Medulla oblongata (tissue), 1 donor: Measurements from ENCODE around the gene ARHGEF40.

Experiments
- DNase-seq: peaks from one replicate; pipeline ENCODE4 v3.0.0-alpha.2; 2015; ENCODE audit errors: extremely low spot score

The ARHGEF40 gene

DNA sequence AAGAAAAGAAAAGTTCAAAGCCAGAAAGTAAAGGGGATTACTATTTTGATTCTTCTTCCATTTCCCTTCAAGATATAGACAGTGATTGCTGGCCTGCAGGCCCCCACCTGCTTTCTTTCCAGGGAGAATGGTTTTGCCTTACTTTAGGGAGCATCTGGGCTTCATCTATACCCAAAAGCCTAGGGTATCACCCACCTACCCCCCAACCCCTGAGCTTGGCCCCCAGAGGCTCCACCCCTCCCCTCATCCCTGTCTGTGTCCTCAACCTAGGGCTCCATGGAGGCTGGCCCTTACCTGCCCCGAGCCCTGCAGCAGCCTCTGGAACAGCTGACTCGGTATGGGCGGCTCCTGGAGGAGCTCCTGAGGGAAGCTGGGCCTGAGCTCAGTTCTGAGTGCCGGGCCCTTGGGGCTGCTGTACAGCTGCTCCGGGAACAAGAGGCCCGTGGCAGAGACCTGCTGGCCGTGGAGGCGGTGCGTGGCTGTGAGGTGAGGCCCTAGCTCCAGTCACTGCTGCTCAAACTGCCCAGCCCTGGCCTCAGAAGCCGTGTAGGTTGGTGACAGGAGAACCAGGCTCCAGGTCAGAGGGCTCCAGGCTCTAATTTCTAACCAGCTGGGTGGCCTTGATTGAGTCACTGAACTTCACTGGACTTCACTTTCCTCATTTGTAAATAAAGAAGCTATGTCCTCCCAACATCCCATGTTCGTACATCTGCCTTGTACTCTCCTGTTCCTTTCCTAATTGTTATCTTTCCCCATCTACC is 13.6 kb downstream of the ARHGEF40 start:
- DNase-seq: no peak

DNA sequence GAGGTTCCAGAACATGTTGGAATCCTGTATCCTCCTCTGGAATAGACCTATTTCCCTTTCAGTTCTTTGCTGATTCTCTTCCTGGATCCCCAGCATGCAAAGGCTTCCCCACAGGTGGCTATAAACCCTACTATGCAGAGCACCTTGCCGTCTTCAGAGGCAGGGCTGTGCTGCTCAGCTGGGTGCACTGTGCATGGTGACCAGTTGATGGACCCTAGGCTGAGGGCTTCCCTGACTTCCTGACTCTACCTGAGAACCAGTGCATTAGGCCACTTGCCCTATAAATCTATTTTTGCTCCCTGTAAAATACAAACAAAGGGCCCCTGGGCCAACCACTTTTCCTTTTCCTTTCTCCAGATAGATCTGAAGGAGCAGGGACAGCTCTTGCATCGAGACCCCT is 14.3 kb downstream of the ARHGEF40 start:
- no peak for DNase-seq

DNA sequence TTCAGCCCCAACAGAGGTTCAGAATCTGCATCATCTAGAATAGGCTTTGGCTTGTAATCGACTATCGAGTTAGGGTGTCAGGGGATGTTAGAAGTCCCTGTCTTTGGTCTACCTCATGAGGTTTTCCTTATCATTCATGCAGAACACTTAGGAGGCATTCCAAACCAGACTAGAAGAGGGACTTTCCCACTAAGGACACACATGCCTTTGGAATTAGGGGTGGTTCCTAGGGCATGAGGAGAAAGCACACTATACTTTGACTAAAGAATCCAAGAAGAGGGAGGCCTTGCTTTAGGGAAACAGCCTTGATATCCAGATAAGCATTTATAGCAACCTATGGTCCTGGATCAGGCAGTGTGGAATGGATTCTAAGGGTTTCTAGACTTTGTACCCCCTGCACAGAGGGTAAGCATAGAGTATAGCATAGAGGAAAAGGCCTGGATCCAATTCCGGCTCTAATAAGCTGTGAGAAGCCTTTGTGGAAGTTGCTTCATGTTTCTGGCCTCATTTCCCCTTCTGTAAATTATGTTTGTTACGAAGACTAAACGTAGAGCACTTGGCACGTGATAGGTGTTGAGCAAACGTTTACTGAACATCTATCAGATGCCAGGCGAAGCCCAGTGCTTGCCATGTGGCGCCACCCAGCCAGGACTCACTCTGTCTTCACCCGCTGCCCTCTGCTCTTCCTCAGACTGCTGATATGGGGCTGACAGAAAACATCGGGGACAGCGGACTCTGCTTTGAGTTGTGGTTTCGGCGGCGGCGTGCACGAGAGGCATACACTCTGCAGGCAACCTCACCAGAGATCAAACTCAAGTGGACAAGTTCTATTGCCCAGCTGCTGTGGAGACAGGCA is 15.1 kb downstream of the ARHGEF40 start:
- DNase-seq: no peak

DNA sequence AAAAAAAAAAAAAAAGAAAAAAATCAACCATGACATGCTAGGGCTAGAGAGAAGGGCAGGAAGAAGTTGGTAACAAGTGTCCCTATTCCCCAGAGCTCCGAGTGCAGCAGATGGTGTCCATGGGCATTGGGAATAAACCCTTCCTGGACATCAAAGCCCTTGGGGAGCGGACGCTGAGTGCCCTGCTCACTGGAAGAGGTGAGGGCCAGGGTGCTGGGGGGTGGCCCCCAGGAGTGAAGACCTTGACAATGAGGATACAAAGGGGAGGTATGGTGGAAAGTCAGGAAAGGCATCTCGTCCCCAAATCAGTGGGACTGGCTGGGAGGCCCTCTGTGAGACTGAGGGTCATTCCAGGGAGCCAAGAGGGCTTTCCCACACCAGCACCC is 16.8 kb downstream of the ARHGEF40 start:
- DNase-seq: no peak

DNA sequence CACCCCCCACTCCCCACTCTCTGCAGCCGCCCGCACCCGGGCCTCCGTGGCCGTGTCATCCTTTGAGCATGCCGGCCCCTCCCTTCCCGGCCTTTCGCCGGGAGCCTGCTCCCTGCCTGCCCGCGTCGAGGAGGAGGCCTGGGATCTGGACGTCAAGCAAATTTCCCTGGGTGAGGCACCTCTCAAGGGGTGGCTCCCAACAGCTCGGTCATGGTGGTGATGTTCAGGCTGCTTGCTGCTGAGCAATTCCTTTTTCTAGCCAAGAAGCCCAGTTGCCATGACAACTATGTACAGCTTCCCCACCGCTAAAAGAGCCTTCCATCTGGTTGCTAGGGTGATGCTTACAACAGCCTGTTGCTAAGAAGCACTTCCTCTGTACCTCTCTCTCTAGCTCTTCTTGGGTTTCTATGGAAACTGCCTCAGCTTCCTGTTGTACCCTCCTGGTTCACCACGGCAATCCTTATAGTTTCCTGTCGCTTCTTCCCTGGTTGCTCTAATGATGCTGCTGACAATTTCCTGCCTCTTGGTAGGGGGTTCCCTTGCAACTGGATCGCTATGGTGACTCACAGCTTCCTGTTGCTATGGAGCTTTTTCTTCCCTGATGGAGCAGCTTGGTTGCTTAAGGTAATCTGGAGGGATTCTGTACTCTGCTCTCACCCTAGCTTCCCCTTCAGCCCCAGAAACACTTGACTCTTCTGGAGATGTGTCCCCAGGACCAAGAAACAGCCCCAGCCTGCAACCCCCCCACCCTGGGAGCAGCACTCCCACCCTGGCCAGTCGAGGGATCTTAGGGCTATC is 17.4 kb downstream of the ARHGEF40 start:
- peak; percentile 59 for DNase-seq

DNA sequence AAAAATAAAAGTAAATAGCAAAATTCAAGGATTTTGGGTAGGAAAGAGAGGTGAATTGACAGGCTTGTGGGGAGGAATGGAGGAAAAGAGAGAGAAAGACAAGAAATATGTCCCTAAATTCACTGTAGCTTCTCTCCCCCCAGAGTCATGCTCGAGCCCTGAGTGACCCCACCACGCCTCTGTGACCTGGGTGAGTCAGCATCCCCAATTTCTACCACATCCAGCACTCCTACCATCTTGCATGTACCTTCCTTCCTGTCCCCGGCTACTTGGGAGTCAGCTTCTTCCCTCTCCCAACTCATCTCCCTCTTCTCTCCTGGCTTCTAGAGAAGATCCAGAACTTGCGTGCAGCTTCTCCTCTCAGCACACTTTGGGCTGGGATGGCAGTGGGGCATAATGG is 18.6 kb downstream of the ARHGEF40 start:
- DNase-seq: no peak

DNA sequence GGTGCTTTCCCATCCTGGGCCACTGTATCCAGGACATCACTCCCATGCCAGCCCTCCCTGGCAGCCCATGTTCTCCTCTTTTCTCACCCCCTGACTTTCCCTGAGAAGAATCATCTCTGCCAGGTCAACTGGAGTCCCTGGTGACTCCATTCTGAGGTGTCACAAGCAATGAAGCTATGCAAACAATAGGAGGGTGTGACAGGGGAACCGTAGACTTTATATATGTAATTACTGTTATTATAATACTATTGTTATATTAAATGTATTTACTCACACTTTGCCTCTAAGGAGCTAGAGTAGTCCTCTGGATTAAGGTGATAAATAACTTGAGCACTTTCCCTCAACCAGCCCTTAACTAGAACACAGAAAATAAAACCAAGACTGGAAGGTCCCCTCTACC is 19.2 kb downstream of the ARHGEF40 start:
- no peak for DNase-seq

DNA sequence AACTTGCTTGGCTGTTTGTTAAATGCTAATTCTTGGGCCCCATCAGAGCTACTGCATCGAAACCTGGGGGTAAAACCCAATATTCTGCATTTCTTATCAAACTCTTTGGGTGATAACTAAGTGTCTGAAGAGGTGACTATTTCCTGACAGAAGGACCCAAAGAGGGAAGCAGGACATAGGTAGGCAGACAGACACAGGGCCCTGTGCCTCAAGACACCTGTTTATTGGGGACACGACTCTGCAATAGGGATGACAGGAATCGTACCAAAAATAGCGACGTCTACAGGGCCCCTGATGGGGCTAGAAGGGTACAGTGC is 19.7 kb downstream of the ARHGEF40 start:
- no peak for DNase-seq

DNA sequence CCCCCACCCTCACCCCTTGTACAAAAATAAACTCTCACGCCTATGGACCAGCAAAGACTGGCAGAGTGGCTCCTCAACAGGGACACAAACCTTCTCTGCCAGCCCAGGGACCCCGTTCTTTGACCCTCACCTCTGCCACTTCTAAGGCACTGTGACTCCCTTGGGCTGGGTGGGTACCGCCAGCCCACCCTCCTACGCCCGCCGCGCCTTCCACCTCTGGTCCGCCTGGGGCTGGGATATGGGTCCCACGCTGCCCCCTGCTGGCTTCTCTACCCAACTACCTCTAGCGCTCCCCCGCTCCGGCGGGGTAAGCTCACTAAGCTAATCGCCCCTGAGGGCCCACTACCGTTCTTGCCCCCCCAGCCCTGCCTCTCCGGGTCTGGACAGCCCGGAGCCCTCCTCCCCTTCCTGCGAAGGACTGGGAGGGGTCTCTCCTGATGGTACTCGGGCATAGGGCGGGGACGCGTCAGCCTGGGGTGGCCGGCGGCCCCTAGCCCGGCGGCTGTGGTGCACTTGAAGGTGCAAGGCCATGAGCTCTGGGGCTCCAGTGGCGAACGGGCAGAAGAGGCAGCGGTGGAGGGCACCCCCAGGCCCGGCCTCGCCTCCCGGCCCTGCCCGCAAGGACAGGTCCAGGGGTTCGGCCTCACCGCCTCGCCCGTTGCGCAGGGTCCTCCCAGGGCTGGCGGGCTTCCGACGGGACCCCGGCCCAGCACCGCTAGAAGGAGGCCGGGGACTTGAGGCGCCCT is 20.3 kb downstream of the ARHGEF40 start:
- DNase-seq: no peak

DNA sequence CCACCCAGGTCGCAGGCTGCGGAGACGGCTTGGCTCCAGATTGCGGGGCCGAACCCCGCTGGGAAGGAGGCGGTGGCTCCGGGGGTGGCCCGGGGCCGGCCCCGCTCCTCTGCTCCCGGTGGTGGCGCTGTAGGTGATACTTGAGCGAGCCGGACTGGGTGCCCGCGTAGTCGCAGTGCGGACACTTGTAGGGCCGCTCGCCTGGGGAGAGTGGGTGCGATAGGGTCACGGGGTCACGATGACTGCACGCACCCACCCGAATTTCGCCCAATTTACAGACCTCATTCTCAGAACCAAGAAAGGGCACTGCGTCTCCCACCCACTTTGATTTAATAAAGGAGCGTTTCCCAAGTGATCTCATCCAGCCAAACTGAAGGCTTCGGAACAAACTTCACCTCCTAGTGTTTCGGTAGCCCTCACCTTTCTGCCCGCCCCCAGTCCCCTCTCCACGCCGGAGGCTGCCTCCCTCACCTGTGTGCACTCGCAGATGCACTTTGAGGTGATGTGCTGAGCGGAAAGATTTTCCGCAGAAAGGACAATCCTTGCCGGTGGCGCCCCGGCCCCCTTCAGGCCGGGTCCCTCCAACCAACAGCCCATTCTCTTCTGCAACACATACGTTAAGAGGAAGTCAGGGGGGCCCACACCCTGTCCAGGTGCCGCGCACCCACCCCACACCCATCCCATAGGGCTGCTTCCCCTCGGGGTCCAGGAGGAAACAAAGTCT is 21.0 kb downstream of the ARHGEF40 start:
- DNase-seq: no peak

DNA sequence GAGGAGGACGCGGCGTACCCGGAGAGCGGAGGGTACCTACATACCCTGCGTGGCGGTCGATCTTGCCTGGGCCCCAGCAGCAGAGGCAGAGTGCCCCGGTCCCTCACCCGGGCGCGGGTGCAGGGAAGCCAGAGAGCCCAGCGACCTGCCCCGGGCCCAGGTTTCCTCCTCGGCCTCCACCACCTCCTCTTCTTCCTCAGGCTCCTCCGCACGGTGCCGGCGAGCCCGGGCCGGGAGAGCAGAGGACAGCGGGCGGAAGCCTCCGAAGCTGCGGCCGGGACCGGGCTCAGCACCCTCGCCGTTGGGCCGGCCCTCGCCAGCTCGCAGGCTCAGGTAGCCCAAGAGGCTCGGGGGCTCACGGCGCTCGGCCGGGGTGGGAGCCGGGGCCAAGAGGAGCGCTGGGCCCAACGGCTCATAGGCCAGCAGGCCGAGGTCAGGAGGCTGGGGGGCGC is 21.7 kb downstream of the ARHGEF40 start:
- DNase-seq: no peak

DNA sequence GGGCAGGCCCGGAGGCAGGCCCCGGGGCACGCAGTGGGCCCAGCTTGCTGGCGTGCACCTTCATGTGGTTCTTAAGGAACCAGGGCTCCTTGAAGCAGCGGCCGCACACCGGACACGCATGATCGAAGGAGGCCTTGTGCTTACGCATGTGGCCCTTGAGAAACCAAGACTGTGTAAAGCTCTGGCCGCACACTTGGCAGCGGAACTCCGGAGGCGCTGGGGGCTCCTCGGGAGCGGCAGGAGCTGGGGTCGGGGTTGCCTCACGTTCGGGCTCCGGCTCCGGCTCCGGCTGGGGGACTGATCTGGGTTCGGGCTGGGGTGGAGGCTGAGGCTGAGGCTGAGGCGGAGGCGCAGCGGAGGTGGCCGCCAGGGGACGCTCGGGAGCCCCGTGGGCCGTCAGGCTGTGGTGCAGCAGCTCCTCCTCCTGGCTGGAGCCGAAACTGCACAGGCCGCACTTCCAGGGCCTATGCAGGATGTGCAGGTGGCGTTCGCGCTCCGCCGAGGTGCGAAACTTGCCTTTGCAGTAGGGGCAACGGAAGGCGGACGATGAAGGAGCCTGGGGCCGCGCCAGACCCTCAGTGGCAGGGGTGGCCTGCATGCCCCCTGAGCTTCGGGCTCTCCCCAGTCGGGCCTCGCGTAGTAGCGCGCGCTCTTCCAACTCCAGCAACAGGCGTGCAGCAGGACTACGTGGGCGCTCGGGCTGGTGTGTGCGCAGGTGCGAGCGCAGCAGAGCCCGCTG is 22.3 kb downstream of the ARHGEF40 start:
- DNase-seq: peak; percentile 69

DNA sequence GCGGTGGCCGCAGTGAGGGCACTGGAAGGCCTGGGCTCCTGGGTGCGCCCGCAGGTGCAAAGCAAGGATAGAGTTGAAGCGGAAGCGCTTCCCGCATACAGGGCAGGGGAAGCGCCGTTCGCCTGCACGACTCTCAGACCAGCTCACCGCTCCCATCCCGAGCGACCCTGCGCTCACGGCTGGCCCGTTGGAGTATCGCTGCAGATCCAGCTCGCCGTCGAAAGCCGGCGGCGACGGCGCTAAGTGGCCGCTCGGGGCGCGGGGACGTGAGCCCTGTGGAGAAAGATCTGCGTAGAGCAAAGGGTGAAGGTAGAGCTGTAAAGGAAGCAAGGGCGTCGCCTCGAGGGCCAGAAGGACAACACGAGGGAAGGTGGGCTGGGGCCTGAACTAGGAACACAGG is 22.9 kb downstream of the ARHGEF40 start:
- no peak for DNase-seq

DNA sequence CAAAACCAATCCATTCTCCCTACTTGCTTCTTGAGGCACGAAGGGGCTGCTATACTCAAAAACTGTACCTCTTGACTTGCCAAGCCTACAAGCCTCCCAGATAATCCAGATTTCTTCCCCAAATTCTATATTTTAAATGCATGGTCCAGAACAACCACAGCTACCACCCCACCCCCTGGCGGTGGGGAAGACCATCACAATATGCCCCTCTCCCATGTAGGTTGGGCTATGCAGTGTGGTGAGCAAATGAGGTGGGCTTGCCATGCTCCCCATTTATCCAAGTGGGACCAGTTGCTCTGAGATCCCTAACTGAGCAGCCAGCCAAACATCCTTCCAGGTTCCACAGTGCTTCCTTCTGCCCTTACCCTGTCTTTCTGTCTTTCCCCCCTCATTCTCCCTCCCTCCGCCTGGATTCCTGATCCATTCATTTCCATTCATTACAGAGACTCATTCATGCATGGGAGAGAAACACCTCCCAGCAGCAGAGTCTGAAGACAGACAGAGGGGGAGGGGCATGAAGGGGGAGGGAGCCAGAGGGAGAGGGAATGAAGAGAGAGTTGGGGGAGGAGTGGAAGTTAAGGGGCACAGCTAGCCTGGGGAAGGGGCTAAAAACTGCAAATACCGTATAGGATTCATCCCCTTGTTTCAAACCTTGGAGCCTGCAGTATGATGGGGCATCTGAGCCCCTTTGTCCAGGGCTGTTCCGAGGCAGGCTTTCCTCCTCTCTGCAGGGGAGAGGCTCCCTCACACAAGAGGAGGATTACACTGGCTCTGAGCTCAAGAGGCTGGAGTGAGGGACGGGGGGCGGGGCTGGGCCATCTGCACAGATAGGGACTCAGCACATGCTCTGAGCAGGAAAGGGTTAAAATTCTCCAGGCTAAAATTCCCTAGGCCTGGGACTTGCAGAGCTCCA is 23.9 kb downstream of the ARHGEF40 start:
- peak; percentile 55 for DNase-seq

DNA sequence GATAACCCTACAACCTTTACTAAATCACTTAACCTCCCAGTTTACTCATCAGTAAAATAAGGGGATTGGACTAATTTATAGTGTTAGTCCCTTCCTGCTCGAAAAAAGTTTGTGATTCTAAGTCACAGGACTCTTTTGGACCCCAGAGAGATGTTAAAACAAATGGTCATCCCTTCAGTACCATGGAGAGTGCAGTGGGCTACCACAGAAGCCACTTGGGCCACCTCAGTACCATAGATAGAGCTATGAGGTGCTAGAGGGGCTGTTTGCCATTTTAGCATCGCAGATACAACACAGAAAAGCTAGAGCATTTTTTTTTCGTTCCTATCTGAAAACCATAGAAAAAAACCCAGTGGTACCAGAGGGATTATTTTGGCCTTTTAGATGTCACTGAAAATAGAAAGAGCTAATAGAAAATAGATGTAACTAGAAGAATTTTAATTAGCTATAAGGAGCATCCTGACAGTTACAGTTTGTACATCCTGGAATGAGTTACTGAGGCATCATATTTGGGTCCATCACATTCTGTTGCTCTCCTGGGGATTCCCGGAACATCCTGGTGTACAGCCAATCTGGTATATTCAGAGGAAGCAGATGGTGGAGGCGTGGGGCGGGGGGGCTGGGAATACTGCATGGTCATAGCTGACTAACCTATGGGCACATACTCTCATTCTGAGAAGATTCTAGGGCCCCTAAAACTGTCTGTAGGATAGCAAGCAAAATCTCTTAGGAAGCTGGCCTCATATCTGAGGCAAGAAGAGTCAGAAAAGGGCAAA is 25.5 kb downstream of the ARHGEF40 start:
- no peak for DNase-seq

DNA sequence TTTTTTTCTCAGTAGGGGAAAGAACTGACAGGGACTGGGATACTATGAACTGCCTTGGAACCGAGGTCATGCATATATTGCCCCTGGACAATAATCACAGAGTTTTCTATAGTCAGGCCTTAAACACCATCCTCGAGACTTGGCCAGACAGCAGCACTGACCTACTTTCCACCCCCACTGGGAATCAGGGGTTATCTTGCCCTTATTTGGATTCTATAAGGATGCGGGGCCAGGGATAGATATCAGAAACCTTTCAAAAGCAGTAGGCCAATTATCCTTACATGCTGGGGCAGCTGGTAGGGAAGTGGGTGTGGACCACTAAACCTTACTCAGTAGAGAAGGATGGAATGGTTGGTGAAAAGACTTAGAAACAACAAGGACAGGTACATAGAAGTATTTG is 26.3 kb downstream of the ARHGEF40 start:
- no peak for DNase-seq

DNA sequence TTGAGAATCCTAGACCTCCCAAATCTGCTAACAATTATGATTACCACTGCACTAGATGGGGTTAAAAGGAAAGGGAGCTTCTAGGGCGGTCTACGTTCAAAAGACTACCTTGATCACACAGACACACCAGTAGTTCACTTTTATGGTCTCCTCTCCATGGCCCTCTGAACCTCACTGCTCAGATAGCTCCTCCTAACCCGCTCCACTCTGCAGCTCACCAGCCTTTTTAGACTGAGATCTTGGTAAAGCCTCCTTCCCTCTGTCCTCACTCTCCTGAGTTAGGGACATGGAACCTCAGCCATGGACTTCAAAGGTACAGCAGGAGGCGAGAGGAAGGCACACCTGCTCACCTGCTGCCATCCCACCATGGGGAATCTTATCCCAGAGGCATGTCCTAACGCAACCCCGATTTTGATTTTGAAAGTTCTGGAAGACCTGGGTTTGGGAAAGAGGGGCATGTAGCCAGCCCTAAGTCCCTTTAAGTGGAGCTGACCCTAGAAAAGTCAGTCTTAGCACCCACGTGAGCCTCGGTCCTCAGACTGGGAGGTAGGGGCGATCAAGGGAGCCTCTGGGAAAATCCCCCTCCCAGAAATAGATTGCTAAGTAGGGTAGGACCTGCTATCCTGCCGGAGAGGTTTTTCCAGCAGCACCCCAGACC is 27.0 kb downstream of the ARHGEF40 start:
- peak; percentile 27 for DNase-seq

DNA sequence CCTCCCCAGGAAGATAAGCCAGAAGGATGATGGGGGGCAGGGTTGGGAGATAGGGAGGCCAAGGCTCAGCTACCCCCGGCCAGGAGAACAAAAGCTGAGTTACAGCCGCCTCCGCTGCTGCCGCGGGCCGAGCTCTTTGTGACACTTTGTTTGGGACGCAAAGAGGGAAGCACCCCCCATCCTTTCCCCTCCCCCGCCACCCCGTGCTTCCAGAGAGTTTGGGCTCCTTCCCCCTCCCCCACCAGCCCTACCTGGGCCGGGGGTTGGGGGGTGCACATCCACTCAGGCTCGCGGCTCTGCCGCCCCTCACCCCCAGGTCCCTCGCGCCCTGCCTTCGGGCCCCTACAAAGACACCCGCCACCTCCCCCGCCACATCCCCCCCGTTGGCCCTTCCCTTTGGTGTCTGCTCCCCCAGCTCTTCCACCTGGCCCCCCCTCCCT is 27.6 kb downstream of the ARHGEF40 start:
- peak; percentile 52 for DNase-seq
